Endothelial cell of umbilical vein (primary cell): ENCODE results near the gene SAP130. TPM values are rescaled to one million over a fixed set of nuclear protein-coding genes. Genes with fewer than 3 reads are reported as not detected.

Experiments
- BruUV-seq: library from RNA; stranded (reverse); fragments of 400-500 nt; replicated peaks from 2 replicates; lab custom pipeline; 2021; lab: Mats Ljungman, UMichigan
- CTCF ChIA-PET: fragments of 300-600, 350-600 bp; sonication (Branson Sonifier 250); formaldehyde crosslinking; loops from one replicate; lab custom pipeline; 2021; ENCODE audit warnings: antibody characterized with exemption, inconsistent platforms; lab: Charles Lee
- POLR2A ChIA-PET: fragments of 300-600, 350-600 bp; sonication (Branson Sonifier 250); formaldehyde crosslinking; loops from one replicate; lab custom pipeline; 2021; ENCODE audit warnings: antibody characterized with exemption, inconsistent platforms; lab: Charles Lee
- DNase-seq: peaks from one replicate; pipeline ENCODE4 v3.0.0-alpha.2; 2011; ENCODE audit warnings: low read depth, low spot score
- FAIRE-seq: peaks from 2 replicates; lab custom pipeline; 2011; peaks lifted over from hg19 to GRCh38; lab: Jason Lieb, UNC
- H2AFZ ChIP-seq: 2 replicates; pipeline ENCODE4 v1.6.0; 2012; ENCODE audit warnings: low read depth, low read length, control low read depth, inconsistent platforms
- H3K27ac ChIP-seq: 2 replicates; pipeline ENCODE4 v1.5.1; 2011; ENCODE audit warnings: low read depth, mild to moderate bottlenecking, control low read depth, low read length, moderate library complexity; ENCODE audit not compliant: insufficient read depth
- H3K27me3 ChIP-seq, 2 experiments: 2 replicates each; pipeline versions ENCODE4 v1.6.0 to v1.6.1; 2011; ENCODE audit warnings: low read length in 2 of 2, mixed read lengths in 1 of 2; ENCODE audit not compliant: control insufficient read depth in 2 of 2, insufficient read depth in 2 of 2
- H3K36me3 ChIP-seq, 2 experiments: 2 replicates in 1 of 2; 3 replicates in 1 of 2; pipeline ENCODE4 v1.5.1; 2011; ENCODE audit warnings: low read length in 2 of 2, mild to moderate bottlenecking in 1 of 2, moderate library complexity in 1 of 2; ENCODE audit not compliant: control insufficient read depth in 2 of 2, insufficient read depth in 2 of 2; ENCODE audit errors: extremely low read depth in 1 of 2
- H3K4me1 ChIP-seq: 3 replicates; pipeline ENCODE4 v1.5.1; 2011; ENCODE audit warnings: mild to moderate bottlenecking, low read length; ENCODE audit not compliant: control insufficient read depth, insufficient read depth; ENCODE audit errors: extremely low read depth
- H3K4me2 ChIP-seq: 2 replicates; pipeline ENCODE4 v1.6.1; 2011; ENCODE audit warnings: low read length, control low read depth, mixed read lengths; ENCODE audit not compliant: insufficient read depth
- H3K4me3 ChIP-seq, 3 experiments: fragments of 200-600 bp in 1 of 3; sonication (generic), shearing (Covaris generic) in 1 of 3; replicated peaks in 1 of 3; 2 replicates each; pipeline ENCODE4 v1.5.1; 2011 to 2016; ENCODE audit warnings: control low read depth in 3 of 3, low read length in 3 of 3, mild to moderate bottlenecking in 2 of 3, inconsistent platforms in 1 of 3, low read depth in 1 of 3, moderate library complexity in 1 of 3; ENCODE audit not compliant: insufficient read depth in 1 of 3
- H3K79me2 ChIP-seq: 2 replicates; pipeline ENCODE4 v1.6.0; 2012; ENCODE audit warnings: low read length, inconsistent platforms; ENCODE audit not compliant: control insufficient read depth, insufficient read depth
- H3K9ac ChIP-seq: replicated peaks from 2 replicates; pipeline ENCODE3; 2011; ENCODE audit warnings: low read length, control low read depth; ENCODE audit not compliant: insufficient read depth; ENCODE audit errors: extremely low read depth
- H3K9me1 ChIP-seq: replicated peaks from 3 replicates; pipeline ENCODE4 v1.6.0; 2011; ENCODE audit warnings: mild to moderate bottlenecking, low read length; ENCODE audit not compliant: control insufficient read depth, insufficient read depth; ENCODE audit errors: extremely low read depth
- H3K9me3 ChIP-seq: replicated peaks from 2 replicates; pipeline ENCODE4 v1.5.1; 2012; ENCODE audit warnings: low read length, inconsistent platforms; ENCODE audit not compliant: control insufficient read depth, insufficient read depth
- H4K20me1 ChIP-seq: replicated peaks from 2 replicates; pipeline ENCODE3; 2011; ENCODE audit warnings: mild to moderate bottlenecking, low read length; ENCODE audit not compliant: control insufficient read depth, insufficient read depth; ENCODE audit errors: extremely low read depth
- CTCF ChIP-seq, 2 donors: IDR thresholded peaks; 1 replicate in 1 of 2; 2 replicates in 1 of 2; pipeline ENCODE4 v1.5.1; 2011; ENCODE audit warnings: low read length in 2 of 2, mild to moderate bottlenecking in 2 of 2, moderate library complexity in 2 of 2, control low read depth in 1 of 2, inconsistent platforms in 1 of 2, low read depth in 1 of 2; ENCODE audit not compliant: insufficient read depth in 1 of 2; ENCODE audit errors: extremely low read depth in 1 of 2
- EZH2 ChIP-seq: IDR thresholded peaks from 2 replicates; pipeline ENCODE4 v1.6.1; 2012; ENCODE audit warnings: borderline replicate concordance, low read depth, mild to moderate bottlenecking, moderate library complexity, low read length, inconsistent platforms; ENCODE audit not compliant: severe bottlenecking
- FOS ChIP-seq: IDR thresholded peaks from 2 replicates; pipeline ENCODE4 v1.6.1; 2011; ENCODE audit warnings: mild to moderate bottlenecking, low read length, moderate library complexity, borderline replicate concordance; ENCODE audit not compliant: insufficient read depth
- GATA2 ChIP-seq: IDR thresholded peaks from 2 replicates; pipeline ENCODE4 v1.7.0; 2011; ENCODE audit warnings: low read depth, mild to moderate bottlenecking, moderate library complexity, mixed read lengths, low read length; ENCODE audit not compliant: insufficient read length, insufficient read depth
- JUN ChIP-seq: IDR thresholded peaks from 2 replicates; pipeline ENCODE4 v1.6.1; 2011; ENCODE audit warnings: borderline replicate concordance, low read depth; ENCODE audit not compliant: insufficient read length, insufficient read depth
- MAX ChIP-seq: IDR thresholded peaks from 2 replicates; pipeline ENCODE4 v1.6.1; 2011; ENCODE audit not compliant: insufficient read depth, insufficient read length
- MYC ChIP-seq: IDR thresholded peaks from one replicate; pipeline ENCODE4 v1.6.1; 2011; ENCODE audit warnings: mild to moderate bottlenecking, low read depth, low read length
- POLR2A ChIP-seq: IDR thresholded peaks from 2 replicates; pipeline ENCODE4 v1.6.1; 2012; ENCODE audit warnings: low read depth, mild to moderate bottlenecking, control low read depth, low read length
- POLR2AphosphoS5 ChIP-seq: IDR thresholded peaks from 2 replicates; pipeline ENCODE4 v1.6.1; 2012; ENCODE audit warnings: low read depth, mild to moderate bottlenecking, control low read depth, low read length, moderate library complexity; ENCODE audit not compliant: insufficient read depth
- dilution Hi-C: fragments of 300-500 bp; cut with MboI; formaldehyde crosslinking; loops from one replicate; pipeline ENCODE4 v1.15.0; 2019; ENCODE audit warnings: low sequenced_read_pairs; ENCODE audit not compliant: extremely low pct_ligation_motif_present
- intact Hi-C: fragments of 100-400 bp; cut with micrococcal nuclease; formaldehyde crosslinking; loops from one replicate; pipeline ENCODE4 v1.10.0; 2022
- polyA plus RNA-seq, 4 experiments: library from polyadenylated mRNA; depleted of rRNA in 3 of 4; stranded (reverse) in 3 of 4; unstranded in 1 of 4; fragments of >200 nt; gene quantifications; 2 replicates each; pipeline versions ENCODE4 v1.2.1 to v1.2.3, GENCODE V29; 2011 to 2012; ENCODE audit warnings: missing spikeins in 1 of 4
- total RNA-seq: library from RNA; stranded (reverse); gene quantifications from 2 replicates; pipeline ENCODE4 v1.2.3, GENCODE V29; 2021

SAP130 gene
- total and polyA plus RNA-seq, 2 donors (not counting 3 experiments of a cell fraction or from before 2014, with no cell fraction given) = 26.8 to 34.3 TPM

GRCh38 chr2:128053331-128053730, 25.5 kb upstream of the SAP130 start:
- Histone ChIP-seq H3K79me2 (no peaks in the 10 kb centered on the region), H3K4me3 (no peak overlapping the region), H3K4me1 (no peaks in the 10 kb centered on the region), H3K4me2 (no peak overlapping the region), H3K9ac (no peak overlapping the region), H2AFZ (no peak overlapping the region), H4K20me1 (no peaks in the 10 kb centered on the region), H3K36me3 (no peaks in the 10 kb centered on the region), H3K27me3 (peaks cover 0 to 4% of the 10 kb centered on the region in 2 experiments), H3K9me1 (no peaks in the 10 kb centered on the region), H3K27ac (no peak overlapping the region), H3K9me3 (no peaks in the 10 kb centered on the region)
- intact Hi-C loops = no loop called here
- no TSS peak for BruUV-seq
- POLR2A ChIA-PET = no interaction called here
- CTCF ChIA-PET = interaction anchor here (0.9 to 4.0 kb wide), 3 partner anchors 9 to 126 kb away, joined by 3 to 17 read pairs (median 4); no protein-coding TSS in a partner anchor
- DNase-seq (no peak), FAIRE-seq (no peak)
- TF ChIP-seq EZH2 = no peak
- TF ChIP-seq POLR2AphosphoS5 = no peak
- TF ChIP-seq FOS = no peak
- no peak for TF ChIP-seq JUN
- TF ChIP-seq GATA2 = no peak
- no peak for TF ChIP-seq MYC
- TF ChIP-seq CTCF (IDR thresholded peaks at IDR 0.05; ENCODE audit: extremely low read depth in 1 of 2, insufficient read depth in 1 of 2, low read depth in 1 of 2, low read length in 2 of 2) = no peak
- TF ChIP-seq POLR2A = no peak
- no peak for TF ChIP-seq MAX
- dilution Hi-C loops = no loop called here
